ENCODE results near the gene DDAH2.

The DDAH2 gene

DNA sequence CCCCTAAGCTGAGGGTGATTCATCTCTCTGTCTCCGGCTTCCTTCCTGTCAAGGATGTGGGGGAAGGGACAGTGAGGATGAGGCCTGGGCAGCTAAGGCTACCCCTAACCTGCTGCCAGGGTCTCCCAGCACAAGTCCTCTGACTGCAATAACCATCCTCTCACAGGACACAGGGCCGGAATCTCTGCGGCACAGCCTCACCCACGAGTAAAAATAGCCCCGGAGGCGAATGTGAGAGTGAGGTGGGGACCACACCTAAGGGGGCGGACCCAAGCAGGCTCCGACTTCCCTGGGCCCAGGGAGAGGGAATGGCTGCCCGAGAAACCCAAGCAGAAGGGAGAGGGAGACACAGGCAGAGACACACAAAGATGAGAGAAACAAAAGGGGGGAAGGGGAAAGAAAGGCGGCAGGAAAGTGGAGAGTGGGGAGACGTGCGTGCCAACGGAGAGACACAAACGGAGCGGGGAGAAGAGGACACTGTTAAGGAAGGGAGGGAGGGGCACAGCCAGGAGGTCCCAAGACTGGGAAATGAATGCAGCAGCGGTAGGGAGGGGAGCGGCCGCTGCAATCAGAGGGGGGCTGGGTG lies 5.8 kb upstream of the DDAH2 start (continued):
- TF ChIP-seq ZNF792 (tag by site-specific recombination; IDR thresholded peaks at IDR 0.05): no peak
- TF ChIP-seq ZNF121 (tag by site-specific recombination; IDR thresholded peaks at IDR 0.05): no peak
- TF ChIP-seq ZSCAN30 (tag by site-specific recombination; IDR thresholded peaks at IDR 0.05): peak; percentile 25; the same call in 1 of the 2 replicates
- TF ChIP-seq, protein P1, sequence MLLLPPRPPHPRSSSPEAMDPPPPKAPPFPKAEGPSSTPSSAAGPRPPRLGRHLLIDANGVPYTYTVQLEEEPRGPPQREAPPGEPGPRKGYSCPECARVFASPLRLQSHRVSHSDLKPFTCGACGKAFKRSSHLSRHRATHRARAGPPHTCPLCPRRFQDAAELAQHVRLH (tag by site-specific recombination; IDR thresholded peaks at IDR 0.05): no peak
- no peak for TF ChIP-seq ZNF26 (tag by site-specific recombination; IDR thresholded peaks at IDR 0.05)
- no peak for TF ChIP-seq ZFP37 (tag by site-specific recombination; IDR thresholded peaks at IDR 0.05)
- TF ChIP-seq ZNF292 (tag by site-specific recombination; IDR thresholded peaks at IDR 0.05; ENCODE audit: borderline replicate concordance, low read depth): no peak
- TF ChIP-seq ZNF843 (tag by site-specific recombination; IDR thresholded peaks at IDR 0.05): peak; percentile 46
- TF ChIP-seq ZNF529 (tag by site-specific recombination; IDR thresholded peaks at IDR 0.05; ENCODE audit: insufficient replicate concordance): no peak
- TF ChIP-seq KLF17 (tag by site-specific recombination; IDR thresholded peaks at IDR 0.05): peak; percentile 78
- TF ChIP-seq ZNF701 (tag by site-specific recombination; IDR thresholded peaks at IDR 0.05): no peak
- TF ChIP-seq ZNF146 (tag by site-specific recombination; IDR thresholded peaks at IDR 0.05): 0 out of 2 replicates have a peak, but pooled peaks have one; percentile 21
- TF ChIP-seq SP7 (tag by site-specific recombination; IDR thresholded peaks at IDR 0.05): peak; percentile 98
- peak; percentile 85 for TF ChIP-seq ZNF366 (tag by site-specific recombination; conservative IDR thresholded peaks at IDR 0.05)
- TF ChIP-seq, protein P2, sequence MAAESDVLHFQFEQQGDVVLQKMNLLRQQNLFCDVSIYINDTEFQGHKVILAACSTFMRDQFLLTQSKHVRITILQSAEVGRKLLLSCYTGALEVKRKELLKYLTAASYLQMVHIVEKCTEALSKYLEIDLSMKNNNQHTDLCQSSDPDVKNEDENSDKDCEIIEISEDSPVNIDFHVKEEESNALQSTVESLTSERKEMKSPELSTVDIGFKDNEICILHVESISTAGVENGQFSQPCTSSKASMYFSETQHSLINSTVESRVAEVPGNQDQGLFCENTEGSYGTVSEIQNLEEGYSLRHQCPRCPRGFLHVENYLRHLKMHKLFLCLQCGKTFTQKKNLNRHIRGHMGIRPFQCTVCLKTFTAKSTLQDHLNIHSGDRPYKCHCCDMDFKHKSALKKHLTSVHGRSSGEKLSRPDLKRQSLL (tag by site-specific recombination; IDR thresholded peaks at IDR 0.05): no peak
- no peak; the same call in 1 of the 2 replicates for TF ChIP-seq ZFHX2 (tag by site-specific recombination; conservative IDR thresholded peaks at IDR 0.05)
- no peak for TF ChIP-seq PRDM6 (tag by site-specific recombination; IDR thresholded peaks at IDR 0.05)
- TF ChIP-seq BCL11B (tag by site-specific recombination; IDR thresholded peaks at IDR 0.05; ENCODE audit: low read depth): no peak
- peak; percentile 75 for TF ChIP-seq SP2 (tag by site-specific recombination; IDR thresholded peaks at IDR 0.05)
- no peak for TF ChIP-seq AEBP2 (tag by site-specific recombination; IDR thresholded peaks at IDR 0.05; ENCODE audit: borderline replicate concordance)
- peak; percentile 96 for TF ChIP-seq ZNF341 (tag by site-specific recombination; IDR thresholded peaks at IDR 0.05; ENCODE audit: low read depth)
- no peak for TF ChIP-seq ZNF19 (tag by site-specific recombination; IDR thresholded peaks at IDR 0.05; ENCODE audit: low read depth)
- no peak for TF ChIP-seq ZNF404 (tag by site-specific recombination; IDR thresholded peaks at IDR 0.05)
- TF ChIP-seq TSHZ1 (tag by site-specific recombination; IDR thresholded peaks at IDR 0.05; ENCODE audit: borderline replicate concordance): 0 out of 2 replicates have a peak, but pooled peaks have one; percentile 54
- no peak for TF ChIP-seq ZNF555 (tag by site-specific recombination; conservative IDR thresholded peaks at IDR 0.05)
- peak; percentile 80 for TF ChIP-seq KLF9 (tag by site-specific recombination; IDR thresholded peaks at IDR 0.05; ENCODE audit: low read depth)
- no peak for TF ChIP-seq ZNF830 (tag by site-specific recombination; IDR thresholded peaks at IDR 0.05; ENCODE audit: low read depth)
- TF ChIP-seq ZNF558 (tag by site-specific recombination; IDR thresholded peaks at IDR 0.05): 0 out of 2 replicates have a peak, but pooled peaks have one; percentile 32
- peak; percentile 80 for TF ChIP-seq KLF8 (tag by site-specific recombination; IDR thresholded peaks at IDR 0.05)
- no peak for TF ChIP-seq HOXD13 (CRISPR knock-in tag; IDR thresholded peaks at IDR 0.05; ENCODE audit: borderline replicate concordance)

Data from HEK293 (cell line).